Measurements from ENCODE around the gene CTTNBP2.

The CTTNBP2 gene

DNA sequence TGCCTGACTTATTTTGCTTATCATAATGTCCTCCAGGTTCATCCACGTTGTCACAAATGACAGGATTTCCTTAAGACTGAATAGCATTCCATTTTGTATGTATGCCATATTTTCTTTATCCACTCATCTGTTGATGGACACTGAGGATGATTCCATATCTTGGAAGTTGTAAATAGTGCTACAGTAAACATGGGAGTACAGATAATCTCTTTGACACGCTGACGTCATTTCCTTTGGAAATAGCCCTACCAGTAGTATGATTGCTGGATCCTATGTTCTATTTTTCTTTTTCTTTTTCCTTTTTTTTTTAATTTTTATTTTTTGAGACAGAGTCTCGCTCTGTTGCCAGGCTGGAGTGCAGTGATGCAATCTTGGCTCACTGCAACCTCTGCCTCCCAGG lies 167.6 kb downstream of the CTTNBP2 start:
- Histone ChIP-seq H3K9ac (ENCODE audit: low read depth, low read length) (no peak overlapping the region), H3K9me3 (replicated peaks; ENCODE audit: low read length) (no peaks in the 10 kb centered on the region), H3K4me3 (ENCODE audit: low read length) (no peak overlapping the region), H3K36me3 (ENCODE audit: insufficient read depth, low read length) (no peaks in the 10 kb centered on the region), H3K4me1 (ENCODE audit: control insufficient read depth, insufficient read depth, low read length) (no peaks in the 10 kb centered on the region), H3K4me2 (ENCODE audit: low read length) (no peak overlapping the region), H3K27me3 (ENCODE audit: control insufficient read depth, insufficient read depth, low read length) (no peaks in the 10 kb centered on the region)

- Histone ChIP-seq H3K27me3 (ENCODE audit: control insufficient read depth, insufficient read depth, low read length) (no peaks in the 10 kb centered on the region), H3K9ac (ENCODE audit: low read depth, low read length) (no peak overlapping the region), H3K36me3 (ENCODE audit: insufficient read depth, low read length) (no peaks in the 10 kb centered on the region), H3K9me3 (replicated peaks; ENCODE audit: low read length) (no peaks in the 10 kb centered on the region), H3K4me2 (ENCODE audit: low read length) (no peak overlapping the region), H3K4me1 (ENCODE audit: control insufficient read depth, insufficient read depth, low read length) (no peaks in the 10 kb centered on the region), H3K4me3 (ENCODE audit: low read length) (no peak overlapping the region)
Measured at GRCh38 chr7:117704063-117704462, 169.2 kb downstream of the CTTNBP2 start.

DNA sequence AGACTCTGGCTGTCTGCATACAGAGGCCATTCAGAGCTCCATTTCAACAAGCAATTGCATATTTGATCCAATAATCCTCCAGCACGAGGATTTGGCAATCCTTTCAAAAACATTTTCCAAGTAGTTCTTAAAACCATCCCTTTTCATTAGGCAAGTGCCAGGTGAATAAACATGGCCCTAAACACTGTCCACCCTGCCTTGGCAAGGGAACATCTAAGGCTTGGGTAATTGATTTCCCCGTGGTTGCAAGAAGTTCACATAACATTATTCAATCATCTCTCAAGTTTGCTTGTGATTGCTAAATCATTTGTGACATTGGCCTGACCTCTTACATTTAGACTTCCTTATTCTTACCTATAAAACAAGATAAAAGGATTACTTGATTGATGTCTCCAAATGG lies 175.2 kb downstream of the CTTNBP2 start:
- no peak overlapping the region for H3K4me2 ChIP-seq (ENCODE audit: low read length)
- no peaks in the 10 kb centered on the region for H3K9me3 ChIP-seq (replicated peaks; ENCODE audit: low read length)
- no peaks in the 10 kb centered on the region for H3K4me1 ChIP-seq (ENCODE audit: control insufficient read depth, insufficient read depth, low read length)
- no peak overlapping the region for H3K4me3 ChIP-seq (ENCODE audit: low read length)
- no peaks in the 10 kb centered on the region for H3K36me3 ChIP-seq (ENCODE audit: insufficient read depth, low read length)
- no peaks in the 10 kb centered on the region for H3K27me3 ChIP-seq (ENCODE audit: control insufficient read depth, insufficient read depth, low read length)
- no peak overlapping the region for H3K9ac ChIP-seq (ENCODE audit: low read depth, low read length)

DNA sequence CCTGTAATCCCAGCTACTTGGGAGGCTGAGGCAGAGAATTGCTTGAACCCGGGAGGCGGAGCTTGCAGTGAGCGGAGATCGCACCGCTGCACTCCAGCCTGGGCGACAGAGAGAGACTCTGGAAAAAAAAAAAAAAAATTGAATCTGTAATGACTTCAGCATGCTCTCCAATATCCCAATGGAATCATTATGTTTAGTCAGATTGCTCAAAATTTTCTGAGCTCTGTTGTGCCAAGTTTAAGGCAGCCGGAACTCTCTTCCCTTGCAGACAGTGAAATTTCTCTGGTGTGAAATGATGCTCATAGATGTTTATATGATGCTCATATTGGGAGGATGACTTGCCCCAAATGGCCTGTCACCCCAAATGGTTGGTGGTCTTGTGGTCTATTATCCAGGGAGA lies 180.9 kb downstream of the CTTNBP2 start:
- Histone ChIP-seq H3K4me2 (ENCODE audit: low read length) (no peak overlapping the region), H3K9ac (ENCODE audit: low read depth, low read length) (no peak overlapping the region), H3K4me3 (ENCODE audit: low read length) (no peak overlapping the region), H3K27me3 (ENCODE audit: control insufficient read depth, insufficient read depth, low read length) (no peaks in the 10 kb centered on the region), H3K9me3 (replicated peaks; ENCODE audit: low read length) (no peaks in the 10 kb centered on the region), H3K4me1 (ENCODE audit: control insufficient read depth, insufficient read depth, low read length) (no peaks in the 10 kb centered on the region), H3K36me3 (ENCODE audit: insufficient read depth, low read length) (no peaks in the 10 kb centered on the region)

- Histone ChIP-seq H3K9me3 (replicated peaks; ENCODE audit: low read length) (no peaks in the 10 kb centered on the region), H3K36me3 (ENCODE audit: insufficient read depth, low read length) (no peaks in the 10 kb centered on the region), H3K4me1 (ENCODE audit: control insufficient read depth, insufficient read depth, low read length) (no peaks in the 10 kb centered on the region), H3K27me3 (ENCODE audit: control insufficient read depth, insufficient read depth, low read length) (no peaks in the 10 kb centered on the region), H3K9ac (ENCODE audit: low read depth, low read length) (no peak overlapping the region), H3K4me2 (ENCODE audit: low read length) (no peak overlapping the region), H3K4me3 (ENCODE audit: low read length) (no peak overlapping the region)
Measured at GRCh38 chr7:117690147-117690546, 183.1 kb downstream of the CTTNBP2 start.

GRCh38 chr7:117689406-117689805 lies 183.8 kb downstream of the CTTNBP2 start:
- H3K4me3 ChIP-seq (ENCODE audit: low read length) = no peak overlapping the region
- no peak overlapping the region for H3K4me2 ChIP-seq (ENCODE audit: low read length)
- H3K36me3 ChIP-seq (ENCODE audit: insufficient read depth, low read length) = no peaks in the 10 kb centered on the region
- H3K9ac ChIP-seq (ENCODE audit: low read depth, low read length) = no peak overlapping the region
- no peaks in the 10 kb centered on the region for H3K9me3 ChIP-seq (replicated peaks; ENCODE audit: low read length)
- no peaks in the 10 kb centered on the region for H3K27me3 ChIP-seq (ENCODE audit: control insufficient read depth, insufficient read depth, low read length)
- no peaks in the 10 kb centered on the region for H3K4me1 ChIP-seq (ENCODE audit: control insufficient read depth, insufficient read depth, low read length)

DNA sequence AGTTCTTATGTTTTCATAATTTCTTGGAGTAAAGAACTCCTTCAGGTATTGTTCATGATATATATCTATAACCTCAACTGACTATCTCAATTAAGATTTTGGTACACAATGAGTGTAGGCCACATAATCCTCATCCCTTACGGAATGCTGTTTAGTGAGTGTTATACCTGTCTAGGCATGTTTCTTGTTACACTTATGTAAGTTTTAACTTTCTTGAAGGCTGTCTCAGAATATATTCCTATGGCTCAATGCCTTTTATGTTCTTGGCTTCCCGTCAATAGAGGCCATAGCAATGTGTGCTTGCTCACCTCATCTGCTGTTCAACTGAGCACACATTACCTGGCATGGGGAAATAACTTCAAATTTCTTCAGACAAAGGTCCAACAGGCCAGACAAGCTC lies 185.1 kb downstream of the CTTNBP2 start:
- Histone ChIP-seq H3K4me2 (ENCODE audit: low read length) (no peak overlapping the region), H3K4me3 (ENCODE audit: low read length) (no peak overlapping the region), H3K4me1 (ENCODE audit: control insufficient read depth, insufficient read depth, low read length) (no peaks in the 10 kb centered on the region), H3K36me3 (ENCODE audit: insufficient read depth, low read length) (no peaks in the 10 kb centered on the region), H3K27me3 (ENCODE audit: control insufficient read depth, insufficient read depth, low read length) (no peaks in the 10 kb centered on the region), H3K9ac (ENCODE audit: low read depth, low read length) (no peak overlapping the region), H3K9me3 (replicated peaks; ENCODE audit: low read length) (no peaks in the 10 kb centered on the region)

GRCh38 chr7:117686311-117686935 lies 186.8 kb downstream of the CTTNBP2 start:
- Histone ChIP-seq H3K9me3 (replicated peaks; ENCODE audit: low read length) (no peaks in the 10 kb centered on the region), H3K4me3 (ENCODE audit: low read length) (no peak overlapping the region), H3K27me3 (ENCODE audit: control insufficient read depth, insufficient read depth, low read length) (no peaks in the 10 kb centered on the region), H3K4me2 (ENCODE audit: low read length) (no peak overlapping the region), H3K4me1 (ENCODE audit: control insufficient read depth, insufficient read depth, low read length) (no peaks in the 10 kb centered on the region), H3K36me3 (ENCODE audit: insufficient read depth, low read length) (no peaks in the 10 kb centered on the region), H3K9ac (ENCODE audit: low read depth, low read length) (no peak overlapping the region)

GRCh38 chr7:117685795-117686194 lies 187.4 kb downstream of the CTTNBP2 start:
- Histone ChIP-seq H3K27me3 (ENCODE audit: control insufficient read depth, insufficient read depth, low read length) (peaks cover 3% of the 10 kb centered on the region), H3K9me3 (replicated peaks; ENCODE audit: low read length) (no peaks in the 10 kb centered on the region), H3K9ac (ENCODE audit: low read depth, low read length) (no peak overlapping the region), H3K4me2 (ENCODE audit: low read length) (no peak overlapping the region), H3K4me1 (ENCODE audit: control insufficient read depth, insufficient read depth, low read length) (no peaks in the 10 kb centered on the region), H3K4me3 (ENCODE audit: low read length) (no peak overlapping the region), H3K36me3 (ENCODE audit: insufficient read depth, low read length) (no peaks in the 10 kb centered on the region)

DNA sequence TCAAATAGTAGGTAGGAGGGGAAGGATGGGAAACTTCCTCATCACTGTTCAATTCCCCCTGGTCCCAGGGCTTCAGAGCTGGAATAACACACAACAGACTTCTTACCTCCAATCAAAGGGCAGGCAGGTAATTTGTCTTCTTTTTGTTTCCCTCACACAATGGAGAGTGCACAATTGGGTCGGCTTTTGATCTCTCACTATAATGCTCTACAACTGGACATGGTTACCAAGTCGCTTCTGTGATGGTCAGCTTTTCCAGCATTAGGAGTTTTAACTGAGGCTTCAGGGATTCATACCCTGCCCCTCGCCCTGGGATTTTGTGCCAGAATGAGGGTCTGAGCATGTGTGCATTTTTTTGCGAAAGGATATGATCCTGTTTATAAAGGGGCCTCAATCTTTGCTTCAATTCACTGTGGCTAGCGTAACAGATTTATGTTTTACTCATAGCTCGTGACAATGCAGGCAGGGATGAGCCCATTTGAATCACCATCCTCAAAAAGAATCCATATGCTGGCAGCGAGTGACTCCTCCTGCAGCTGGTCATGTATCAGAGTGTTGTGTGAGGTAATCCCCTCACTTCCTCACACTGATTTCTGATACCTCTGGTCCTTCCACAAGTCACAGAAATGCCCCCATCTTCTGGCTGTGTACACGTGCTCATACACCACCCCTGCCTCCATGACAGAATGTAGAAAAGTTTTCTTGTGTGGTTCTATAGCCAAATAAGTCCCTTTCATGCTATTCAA lies 189.6 kb downstream of the CTTNBP2 start:
- Histone ChIP-seq H3K9ac (ENCODE audit: low read depth, low read length) (no peak overlapping the region), H3K4me3 (ENCODE audit: low read length) (no peak overlapping the region), H3K36me3 (ENCODE audit: insufficient read depth, low read length) (no peaks in the 10 kb centered on the region), H3K4me1 (ENCODE audit: control insufficient read depth, insufficient read depth, low read length) (no peaks in the 10 kb centered on the region), H3K9me3 (replicated peaks; ENCODE audit: low read length) (no peaks in the 10 kb centered on the region), H3K27me3 (ENCODE audit: control insufficient read depth, insufficient read depth, low read length) (peaks cover 11% of the 10 kb centered on the region), H3K4me2 (ENCODE audit: low read length) (no peak overlapping the region)

- Histone ChIP-seq H3K9me3 (replicated peaks; ENCODE audit: low read length) (no peaks in the 10 kb centered on the region), H3K36me3 (ENCODE audit: insufficient read depth, low read length) (no peaks in the 10 kb centered on the region), H3K27me3 (ENCODE audit: control insufficient read depth, insufficient read depth, low read length) (peaks cover 16% of the 10 kb centered on the region), H3K4me3 (ENCODE audit: low read length) (no peak overlapping the region), H3K9ac (ENCODE audit: low read depth, low read length) (no peak overlapping the region), H3K4me2 (ENCODE audit: low read length) (no peak overlapping the region), H3K4me1 (ENCODE audit: control insufficient read depth, insufficient read depth, low read length) (no peaks in the 10 kb centered on the region)
Measured at GRCh38 chr7:117682681-117683385, 190.4 kb downstream of the CTTNBP2 start.
